Smooth muscle cell of the umbilical artery (primary cell): ENCODE data around the gene WDR77. TPM values are rescaled to one million over a fixed set of nuclear protein-coding genes. Genes with fewer than 3 reads are reported as not detected.

Experiments
- total RNA-seq: library from RNA; depleted of rRNA; stranded (reverse); fragments of >200 nt; gene quantifications from 2 replicates; pipeline ENCODE4 v1.2.3, GENCODE V29; 2014

Gene WDR77
- total RNA-seq, result 36.8 and 59.0 TPM in 2 replicates

GRCh38 chr1:111448918-111449702, at the start of gene WDR77, which contains the start of gene ATP5PB:
WDR77 (minus strand) TSS chr1:111449256; CDS start chr1:111449169, 87 bp downstream.
ATP5PB (plus strand) TSS chr1:111449464; CDS start chr1:111449542, 78 bp downstream.

Other genes with a start within 250 kb of the WDR77 start
- gene DENND2D, start 248.6 kb downstream of the WDR77 start, total RNA-seq, result 3.0 and 3.9 TPM in 2 replicates
- 0.51 and 0.89 TPM in 2 replicates for gene CHI3L2, start 221.5 kb downstream of the WDR77 start, total RNA-seq
- gene CHIA, start 158.4 kb downstream of the WDR77 start, total RNA-seq, result under 0.01 TPM in 1 of 2 replicates, not detected in the other
- 0.59 and 0.88 TPM in 2 replicates for gene OVGP1, start 21.5 kb downstream of the WDR77 start, total RNA-seq
- gene ATP5PB, start 208 bp upstream of the WDR77 start, total RNA-seq, result 233 and 280 TPM in 2 replicates
- gene C1orf162, start 24.7 kb upstream of the WDR77 start, total RNA-seq, result 0.23 and 0.30 TPM in 2 replicates
- gene ADORA3, start 54.4 kb upstream of the WDR77 start, total RNA-seq, result not detected in 2 replicates
- gene TMIGD3, start 54.4 kb upstream of the WDR77 start, total RNA-seq, result not detected in 2 replicates
- gene RAP1A, start 170.5 kb upstream of the WDR77 start, total RNA-seq, result 25.8 and 37.7 TPM in 2 replicates